LNCAP (cell line): ENCODE data around the gene QRICH1.

Experiments used
- CTCF ChIP-seq: fragments of 450-650 bp; IDR thresholded peaks from 2 replicates; pipeline ENCODE4 v1.5.1; 2017; ENCODE audit warnings: mild to moderate bottlenecking

QRICH1 gene

GRCh38 chr3:49005303-49005680 is 88.6 kb downstream of the QRICH1 start:
- TF ChIP-seq CTCF, result no peak

- no peak for TF ChIP-seq CTCF
Measured at GRCh38 chr3:49004352-49005302, 89.2 kb downstream of the QRICH1 start.

GRCh38 chr3:49001155-49001554 is 92.7 kb downstream of the QRICH1 start:
- TF ChIP-seq CTCF, result no peak

GRCh38 chr3:48999085-48999858 is 94.6 kb downstream of the QRICH1 start:
- no peak for TF ChIP-seq CTCF

GRCh38 chr3:48997714-48998637 is 95.9 kb downstream of the QRICH1 start:
- no peak for TF ChIP-seq CTCF

- no peak for TF ChIP-seq CTCF
Measured at GRCh38 chr3:48997102-48997635, 96.7 kb downstream of the QRICH1 start.

GRCh38 chr3:48996640-48997039 is 97.2 kb downstream of the QRICH1 start:
- TF ChIP-seq CTCF, result no peak
